ENCODE data around the gene CYP26A1. TPM values are rescaled to one million over a fixed set of nuclear protein-coding genes. Genes with fewer than 3 reads are reported as not detected.

Gene CYP26A1
- total RNA-seq, 1 experiment from 2014 or later = 0.17 TPM

GRCh38 chr10:93028883-93029282 lies 44.8 kb upstream of the CYP26A1 start (continued):
- TF ChIP-seq YY1 (IDR thresholded peaks at IDR 0.05; ENCODE audit: extremely low read depth, insufficient replicate concordance, low read depth, low read length) (no peak), FOSL1 (IDR thresholded peaks at IDR 0.05; ENCODE audit: low read depth) (peak; percentile 56), EZH2 (IDR thresholded peaks at IDR 0.05) (no peak), EGR1 (IDR thresholded peaks at IDR 0.05; ENCODE audit: low read depth) (no peak), REST (IDR thresholded peaks at IDR 0.05; ENCODE audit: low read depth) (no peak)

- CTCF ChIA-PET = no interaction called here
- H3K4me1 ChIP-seq (ENCODE audit: control insufficient read depth in 1 of 2, insufficient read depth in 2 of 2, low read length in 2 of 2) = peaks cover 19 to 37% of the 10 kb centered on the region in 2 experiments
- TF ChIP-seq EGR1 (IDR thresholded peaks at IDR 0.05; ENCODE audit: low read depth) = no peak
- no peak for TF ChIP-seq SIN3A (IDR thresholded peaks at IDR 0.05; ENCODE audit: low read depth)
- TF ChIP-seq POLR2AphosphoS5 (IDR thresholded peaks at IDR 0.05; ENCODE audit: low read depth, low read length) = no peak
- no peak for TF ChIP-seq RAD21 (IDR thresholded peaks at IDR 0.05; ENCODE audit: low read depth)
- TF ChIP-seq SP1 (IDR thresholded peaks at IDR 0.05; ENCODE audit: low read depth) = peak; percentile 25; the same call in 1 of the 2 replicates
- TF ChIP-seq POLR2A (IDR thresholded peaks at IDR 0.05; ENCODE audit: borderline replicate concordance, extremely low read depth, insufficient read depth, insufficient read length) = no peak
- TF ChIP-seq EZH2phosphoT487 (IDR thresholded peaks at IDR 0.05; ENCODE audit: borderline replicate concordance) = no peak
- TF ChIP-seq REST (IDR thresholded peaks at IDR 0.05; ENCODE audit: low read depth) = no peak
- no peak for TF ChIP-seq EZH2 (IDR thresholded peaks at IDR 0.05)
- TF ChIP-seq ZBTB33 (IDR thresholded peaks at IDR 0.05; ENCODE audit: extremely low read depth, insufficient replicate concordance, low read length) = no peak
- TF ChIP-seq JUND (IDR thresholded peaks at IDR 0.05) = peak; percentile 57
- TF ChIP-seq ATF3 (IDR thresholded peaks at IDR 0.05) = no peak
- no peak for TF ChIP-seq SRF (IDR thresholded peaks at IDR 0.05; ENCODE audit: low read depth)
- TF ChIP-seq CEBPB (IDR thresholded peaks at IDR 0.05; ENCODE audit: low read depth) = no peak
- TF ChIP-seq TCF7L2 (IDR thresholded peaks at IDR 0.05; ENCODE audit: borderline replicate concordance, extremely low read depth, insufficient read depth, insufficient read length) = no peak
Observed at GRCh38 chr10:93030409-93030808, 43.3 kb upstream of the CYP26A1 start.

More at GRCh38 chr10:93030409-93030808, 43.3 kb upstream of the CYP26A1 start:
- Histone ChIP-seq H3K79me2 (ENCODE audit: insufficient read depth, low read length) (no peaks in the 10 kb centered on the region), H3K9ac (ENCODE audit: low read length) (peak overlapping the region; percentile 50), H4K20me1 (ENCODE audit: insufficient read depth) (no peaks in the 10 kb centered on the region), H3K27me3 (ENCODE audit: insufficient read depth, low read length) (no peaks in the 10 kb centered on the region), H3K36me3 (ENCODE audit: control insufficient read depth in 1 of 2, insufficient read depth in 2 of 2, low read length in 2 of 2) (no peaks in the 10 kb centered on the region), H3K4me3 (replicated peaks in 1 of 2; ENCODE audit: low read depth in 1 of 2, low read length in 2 of 2) (no peak overlapping the region), H3K4me2 (ENCODE audit: low read length) (peak overlapping the region; percentile 47), H3K27ac (ENCODE audit: low read depth, low read length) (peak overlapping the region; percentile 57; the same call in 1 of the 2 replicates), H3K9me3 (ENCODE audit: control insufficient read depth in 1 of 2, insufficient read depth in 1 of 2, low read depth in 1 of 2, low read length in 2 of 2) (no peaks in the 10 kb centered on the region), H3K9me2 (ENCODE audit: insufficient read depth) (no peaks in the 10 kb centered on the region), H2AFZ (ENCODE audit: low read depth, low read length, poor library complexity, severe bottlenecking) (no peak overlapping the region)
- intact Hi-C loops (cut with micrococcal nuclease) = loop anchor here (5.0 kb wide), 1 partner anchor 138 kb away; no protein-coding TSS in a partner anchor
- no TSS peak for BruUV-seq (replicated peaks)
- DNase-seq (ENCODE audit: low read depth, low spot score) (peak; percentile 8), ATAC-seq (peak; percentile 83)
- POLR2A ChIA-PET = no interaction called here
- RAD21 ChIA-PET (ENCODE audit: low non-redundant PET in 1 of 2, low total read pairs in 2 of 2, uncharacterized antibody in 2 of 2, unreplicated experiment in 2 of 2) = no interaction called here
